GM18499 (cell line): ENCODE measurements around the gene RNF121.

Experiments
- ATAC-seq: cut with Tn5 transposase; IDR thresholded peaks from one replicate; pipeline ENCODE4 v1.9.1; 2021; ENCODE audit warnings: moderate number of reproducible peaks; ENCODE audit not compliant: insufficient read depth, unreplicated experiment

The RNF121 gene

GRCh38 chr11:71933141-71933933 lies 4.5 kb downstream of the RNF121 start:
- ATAC-seq, result no peak

- no peak for ATAC-seq
Observed at GRCh38 chr11:71934213-71934612, 5.4 kb downstream of the RNF121 start.

- no peak for ATAC-seq
Observed at GRCh38 chr11:71935338-71935925, 6.6 kb downstream of the RNF121 start.

- no peak for ATAC-seq
Observed at GRCh38 chr11:71936825-71937224, 8.0 kb downstream of the RNF121 start.

- no peak for ATAC-seq
Observed at GRCh38 chr11:71937826-71938225, 9.0 kb downstream of the RNF121 start.

GRCh38 chr11:71940561-71941219 lies 11.8 kb downstream of the RNF121 start:
- no peak for ATAC-seq

- ATAC-seq, result no peak
Observed at GRCh38 chr11:71946144-71946571, 17.3 kb downstream of the RNF121 start.

- no peak for ATAC-seq
Observed at GRCh38 chr11:71947498-71947897, 18.7 kb downstream of the RNF121 start.

GRCh38 chr11:71948314-71949027 lies 19.6 kb downstream of the RNF121 start:
- ATAC-seq, result no peak

GRCh38 chr11:71949034-71949433 lies 20.2 kb downstream of the RNF121 start:
- ATAC-seq, result no peak

- ATAC-seq, result no peak
Observed at GRCh38 chr11:71951741-71952310, 23.0 kb downstream of the RNF121 start.

- ATAC-seq, result no peak
Observed at GRCh38 chr11:71955898-71956456, 27.1 kb downstream of the RNF121 start.

- ATAC-seq, result no peak
Observed at GRCh38 chr11:71962428-71963038, 33.7 kb downstream of the RNF121 start.

- no peak for ATAC-seq
Observed at GRCh38 chr11:71963468-71963867, 34.6 kb downstream of the RNF121 start.

- ATAC-seq, result no peak
Observed at GRCh38 chr11:71964641-71965040, 35.8 kb downstream of the RNF121 start.

- no peak for ATAC-seq
Observed at GRCh38 chr11:71971680-71972079, 42.8 kb downstream of the RNF121 start.

GRCh38 chr11:71976551-71976950 lies 47.7 kb downstream of the RNF121 start:
- no peak for ATAC-seq

- no peak for ATAC-seq
Observed at GRCh38 chr11:71977090-71977489, 48.2 kb downstream of the RNF121 start.

- ATAC-seq, result no peak
Observed at GRCh38 chr11:71977743-71978418, 49.0 kb downstream of the RNF121 start.
